Aorta (tissue), 5 donors: ENCODE data around the gene NKAPD1. TPM values are rescaled to one million over a fixed set of nuclear protein-coding genes. Genes with fewer than 3 reads are reported as not detected.
A peak's percentile ranks its signal among the peaks of the same experiment; 100 is the strongest.

Experiments
- ATAC-seq: fragments of 200-7000 bp; cut with Tn5 transposase; one replicate; pipeline ENCODE4 v1.9.1; 2022; ENCODE audit warnings: moderate library complexity; ENCODE audit not compliant: low FRiP score
- DNase-seq, 2 donors: peaks; one replicate each; pipeline ENCODE4 v3.0.0-alpha.2; 2020
- H3K27ac ChIP-seq, 2 donors: one replicate each; pipeline ENCODE4 v1.5.1; 2013; ENCODE audit warnings: low read length in 2 of 2, mild to moderate bottlenecking in 2 of 2, moderate library complexity in 2 of 2, control low read depth in 1 of 2, inconsistent platforms in 1 of 2, low read depth in 1 of 2
- H3K27me3 ChIP-seq, 2 donors: one replicate each; pipeline ENCODE4 v1.6.1; 2013; ENCODE audit warnings: control low read depth in 1 of 2, low read length in 1 of 2, mild to moderate bottlenecking in 1 of 2, moderate library complexity in 1 of 2; ENCODE audit not compliant: insufficient read depth in 2 of 2, control insufficient read depth in 1 of 2
- H3K36me3 ChIP-seq, 2 donors: one replicate each; pipeline ENCODE4 v1.6.1; 2013; ENCODE audit warnings: control low read depth in 1 of 2, low read length in 1 of 2, mild to moderate bottlenecking in 1 of 2; ENCODE audit not compliant: insufficient read depth in 2 of 2, control insufficient read depth in 1 of 2
- H3K4me1 ChIP-seq, 2 donors: one replicate each; pipeline ENCODE4 v1.6.1; 2013; ENCODE audit warnings: low read length in 2 of 2, control low read depth in 1 of 2, mild to moderate bottlenecking in 1 of 2, moderate library complexity in 1 of 2; ENCODE audit not compliant: insufficient read depth in 2 of 2, control insufficient read depth in 1 of 2
- H3K4me3 ChIP-seq, 2 donors: one replicate each; pipeline ENCODE4 v1.5.1; 2013; ENCODE audit warnings: low read length in 2 of 2, control low read depth in 1 of 2, mild to moderate bottlenecking in 1 of 2
- H3K9me3 ChIP-seq: one replicate; pipeline ENCODE4 v1.6.1; 2013; ENCODE audit warnings: mild to moderate bottlenecking, low read length; ENCODE audit not compliant: control insufficient read depth
- WGBS, 2 donors: extraction: QIAGEN DNeasy Blood & Tissue Kit; methylation state at CpG; one replicate each; pipeline ENCODE4 v1.1.7; 2013; 5-methylcytosine and 5-hydroxymethylcytosine counted together
- intact Hi-C, 2 donors: fragments of 100-400 bp; cut with DNase I; formaldehyde crosslinking; loops; one replicate each; pipeline versions ENCODE4 v1.14.2 to v1.15.0; 2022
- polyA plus RNA-seq, 2 donors: library from polyadenylated mRNA; stranded (reverse); fragments of 200-250 nt; gene quantifications; one replicate each; pipeline ENCODE4 v1.2.3, GENCODE V29; 2013
- total RNA-seq, 2 donors: library from RNA; stranded (reverse); fragmentation: NEBNext Ultra II Directional; extraction: Animal tissue kit (Norgen Biotek cat#: 25700); gene quantifications; one replicate each; pipeline ENCODE4 v1.2.1, GENCODE V29; 2021
- donor health status: healthy with polysubstance abuse.
- donor health status: Bipolar disorder and iron deficiency.
- donor health status: DM: no; HTN: no; CAD: no.
- donor health status: DM: no; HTN: no; CAD: no.
- donor health status: DM: yes; HTN: yes; CAD: no.

The NKAPD1 gene
- total and polyA plus RNA-seq, 4 donors, result 14.4 to 19.7 (median 15.5) TPM

DNA sequence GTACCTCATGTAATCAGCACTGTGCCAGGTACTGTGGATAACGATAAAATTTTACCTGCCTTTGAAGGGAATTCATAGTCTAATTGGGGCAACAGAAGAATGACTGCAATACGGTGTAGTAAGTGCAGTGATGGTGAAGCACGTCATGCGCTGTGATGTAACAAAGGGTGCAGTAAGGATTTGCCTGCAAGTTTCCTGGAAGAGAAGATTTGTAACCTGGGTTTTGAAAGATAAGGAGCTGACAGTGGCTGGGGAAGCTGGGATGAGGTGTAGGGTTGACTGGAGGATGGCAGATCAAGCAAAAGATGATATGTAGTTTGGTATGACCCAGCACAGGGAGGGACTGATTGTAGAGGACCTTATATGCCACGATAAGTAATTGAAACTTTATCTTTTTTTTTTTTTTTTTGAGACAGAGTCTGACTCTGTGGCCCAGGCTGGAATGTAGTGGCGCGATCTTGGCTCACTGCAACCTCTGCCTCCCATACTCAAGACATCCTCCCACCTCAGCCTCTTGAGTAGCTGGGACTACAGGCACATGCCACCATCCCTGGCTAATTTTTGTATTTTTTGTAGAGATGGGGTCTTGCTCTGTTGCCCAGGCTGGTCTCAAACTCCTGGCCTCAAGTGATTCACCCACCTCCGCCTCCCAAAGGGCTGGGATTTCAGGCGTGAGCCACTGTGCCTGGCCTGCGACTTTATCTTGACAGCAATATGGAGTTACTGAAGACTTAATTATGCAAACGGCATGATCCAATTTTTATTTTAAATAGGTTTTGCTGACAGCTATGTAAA is 23.8 kb downstream of the NKAPD1 start:
- no peak for DNase-seq
- no peak overlapping the region for H3K27ac ChIP-seq
- H3K27me3 ChIP-seq, result no peaks in the 10 kb centered on the region

DNA sequence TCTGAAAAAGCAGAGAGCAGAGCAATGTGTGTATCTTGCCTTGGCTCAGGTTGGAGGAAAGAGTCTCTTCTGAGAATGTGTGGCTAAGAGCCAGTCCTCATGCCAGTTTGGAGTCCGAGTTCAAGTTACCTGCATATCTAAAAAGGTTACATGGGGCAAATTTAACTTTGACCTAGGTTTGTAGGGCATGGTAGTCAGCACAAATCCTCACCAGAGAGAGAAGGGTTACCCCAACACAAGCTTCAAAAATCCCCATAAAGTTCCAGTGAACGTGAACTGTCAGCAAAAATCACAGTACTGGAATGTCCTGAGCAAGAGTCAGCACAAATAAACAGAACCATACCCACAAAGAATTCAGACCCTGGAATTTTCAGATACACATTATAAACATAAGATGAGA is 26.4 kb downstream of the NKAPD1 start:
- DNase-seq, result no peak
- Histone ChIP-seq H3K4me3 (no peak overlapping the region), H3K9me3 (no peaks in the 10 kb centered on the region), H3K36me3 (peaks cover 0 to 2% of the 10 kb centered on the region in 2 donors), H3K27ac (no peak overlapping the region), H3K27me3 (no peaks in the 10 kb centered on the region), H3K4me1 (no peaks in the 10 kb centered on the region)
- 19 to 23% methylated on average over 2 of the region's 2 CpGs for WGBS, 2 donors
- intact Hi-C loops, result no loop called here
- no peak for ATAC-seq

More for the DNA sequence above, 23.8 kb downstream of the NKAPD1 start:
- WGBS, 2 donors, result 88 to 90% methylated on average over 11 of the region's 11 CpGs
- H3K4me1 ChIP-seq, result no peaks in the 10 kb centered on the region
- H3K36me3 ChIP-seq, result peaks cover 0 to 2% of the 10 kb centered on the region in 2 donors
- peak; percentile 7 for ATAC-seq
- intact Hi-C loops, result no loop called here
- no peaks in the 10 kb centered on the region for H3K9me3 ChIP-seq
- no peak overlapping the region for H3K4me3 ChIP-seq

DNA sequence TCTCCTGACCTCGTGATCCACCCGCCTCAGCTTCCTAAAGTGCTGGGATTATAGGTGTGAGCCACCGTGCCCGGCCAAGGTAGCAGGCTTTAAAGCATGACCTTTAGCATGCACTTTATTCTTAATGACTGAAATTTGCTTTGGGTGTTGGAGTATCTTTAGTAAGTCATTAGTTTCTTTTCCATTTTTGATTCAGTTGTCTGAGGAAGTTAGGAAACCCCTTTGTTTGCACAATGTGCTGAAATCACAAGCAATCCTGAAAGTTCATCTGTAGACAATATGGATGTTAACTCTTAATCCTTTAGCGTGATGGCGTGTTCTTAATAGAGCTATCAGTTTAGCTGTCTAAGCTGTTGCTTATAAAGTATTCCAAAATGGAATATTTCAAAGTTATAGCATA is 29.3 kb downstream of the NKAPD1 start:
- H3K9me3 ChIP-seq, result no peaks in the 10 kb centered on the region
- intact Hi-C loops, result no loop called here
- no peak for ATAC-seq
- no peaks in the 10 kb centered on the region for H3K27me3 ChIP-seq
- peaks cover 0 to 2% of the 10 kb centered on the region in 2 donors for H3K36me3 ChIP-seq
- DNase-seq, result no peak
- no peak overlapping the region for H3K27ac ChIP-seq
- 94% methylated on average over 6 of the region's 6 CpGs for WGBS, 2 donors
- no peaks in the 10 kb centered on the region for H3K4me1 ChIP-seq
- no peak overlapping the region for H3K4me3 ChIP-seq

DNA sequence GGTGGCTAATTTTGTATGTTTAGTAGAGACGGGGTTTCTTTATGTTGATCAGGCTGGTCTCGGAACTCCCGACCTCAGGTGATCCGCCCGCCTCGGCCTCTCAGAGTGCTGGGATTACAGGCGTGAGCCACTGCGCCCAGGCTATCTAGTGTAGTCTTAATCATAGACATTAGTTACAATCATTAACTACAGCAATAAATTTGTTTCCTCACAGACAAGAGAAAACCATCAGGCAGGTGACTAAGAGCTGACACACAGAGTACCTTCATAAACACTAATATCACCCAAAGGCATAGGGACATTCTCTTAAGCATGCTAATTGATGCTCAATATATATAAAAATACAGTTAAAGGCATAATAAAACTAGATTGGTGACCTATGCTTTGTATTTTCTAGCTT is 32.0 kb downstream of the NKAPD1 start:
- peaks cover 0 to 2% of the 10 kb centered on the region in 2 donors for H3K36me3 ChIP-seq
- H3K4me3 ChIP-seq, result no peak overlapping the region
- WGBS, 2 donors, result 97 to 98% methylated on average over 8 of the region's 8 CpGs
- no peak overlapping the region for H3K27ac ChIP-seq
- intact Hi-C loops, result no loop called here
- DNase-seq (no peak), ATAC-seq (no peak)
- H3K27me3 ChIP-seq, result no peaks in the 10 kb centered on the region
- no peaks in the 10 kb centered on the region for H3K4me1 ChIP-seq
- no peaks in the 10 kb centered on the region for H3K9me3 ChIP-seq

DNA sequence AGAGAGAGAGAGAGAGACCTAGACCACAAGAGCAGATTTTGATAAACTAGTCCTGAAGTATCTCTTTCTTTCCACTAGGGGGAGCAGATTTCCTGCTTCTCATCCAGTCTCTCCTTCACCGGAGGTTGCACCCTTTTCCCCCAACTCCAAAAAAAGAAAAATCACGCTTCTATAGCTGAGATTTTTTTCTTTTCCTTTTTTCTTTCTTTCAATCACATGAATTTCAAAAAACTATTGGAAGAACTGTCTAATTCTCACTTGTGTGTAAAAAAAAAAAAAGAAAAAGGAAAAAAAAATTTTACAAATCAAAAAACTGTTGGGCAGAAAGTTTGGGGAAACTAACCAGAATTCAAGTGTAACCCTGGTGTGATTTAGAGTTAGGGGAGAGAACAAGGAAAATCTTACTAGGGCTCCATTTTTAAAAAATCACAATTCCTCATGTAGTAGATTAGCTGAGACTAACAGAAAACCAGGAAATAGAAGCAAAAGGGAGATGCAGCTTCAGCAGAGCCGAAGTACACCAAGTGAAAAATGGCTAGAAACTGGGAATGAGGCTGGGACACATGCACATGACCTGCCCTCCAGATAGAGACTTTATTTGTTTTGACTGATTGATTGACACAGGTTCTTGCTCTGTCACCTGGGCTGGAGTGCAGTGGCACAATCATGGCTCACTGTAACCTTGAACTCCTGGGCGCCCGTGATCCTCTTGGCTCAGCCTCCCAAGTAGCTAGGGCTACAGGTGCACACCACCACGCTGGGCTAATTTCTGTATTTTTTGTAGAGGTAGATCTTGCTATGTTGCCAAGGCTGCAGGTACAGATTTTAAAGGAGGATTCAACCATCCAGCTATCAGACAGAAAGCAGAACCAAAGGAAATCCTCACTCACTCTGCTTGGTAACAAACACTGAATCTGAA is 39.7 kb downstream of the NKAPD1 start:
- H3K4me3 ChIP-seq, result no peak overlapping the region
- peaks cover 0 to 1% of the 10 kb centered on the region in 2 donors for H3K36me3 ChIP-seq
- no peaks in the 10 kb centered on the region for H3K27me3 ChIP-seq
- no peaks in the 10 kb centered on the region for H3K4me1 ChIP-seq
- no peak overlapping the region for H3K27ac ChIP-seq
- DNase-seq (no peak), ATAC-seq (peak; percentile 75)
- no peaks in the 10 kb centered on the region for H3K9me3 ChIP-seq
- intact Hi-C loops, result loop anchor here (2.0 to 10.0 kb wide), 4 partner anchors 61 to 171 kb away; partner anchors contain the start of gene BCO2 (in 2 of the 2)
- WGBS, 2 donors, result 59 to 65% methylated on average over 6 of the region's 6 CpGs

DNA sequence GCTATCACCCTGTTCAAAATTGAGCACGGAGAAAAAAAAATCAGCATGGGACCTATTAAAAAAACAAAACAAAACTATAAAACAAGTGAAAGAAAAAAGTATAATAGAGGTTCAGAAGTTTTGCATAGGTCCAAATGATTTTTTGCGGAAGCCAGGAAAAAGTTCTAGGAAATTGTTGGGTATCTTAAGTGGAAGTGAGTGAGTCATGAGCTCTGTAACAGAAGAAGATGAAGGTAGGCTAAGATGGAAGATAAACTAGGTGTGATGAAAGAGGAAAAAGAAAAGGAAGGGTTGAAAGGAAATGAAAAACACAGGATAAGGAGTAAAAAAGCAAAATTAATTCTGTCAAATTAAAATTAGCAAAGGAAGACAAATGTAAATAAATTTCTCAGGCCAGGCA is 40.4 kb downstream of the NKAPD1 start:
- H3K9me3 ChIP-seq, result no peaks in the 10 kb centered on the region
- 89 to 92% methylated on average over 2 of the region's 2 CpGs for WGBS, 2 donors
- no peaks in the 10 kb centered on the region for H3K27me3 ChIP-seq
- H3K4me1 ChIP-seq, result no peaks in the 10 kb centered on the region
- no peak overlapping the region for H3K27ac ChIP-seq
- DNase-seq (no peak), ATAC-seq (no peak)
- peaks cover 0 to 1% of the 10 kb centered on the region in 2 donors for H3K36me3 ChIP-seq
- intact Hi-C loops, result loop anchor here (5.0 to 10.0 kb wide), 3 partner anchors 63 to 170 kb away; partner anchors contain the start of gene BCO2 (in 1 of the 2)
- H3K4me3 ChIP-seq, result no peak overlapping the region

DNA sequence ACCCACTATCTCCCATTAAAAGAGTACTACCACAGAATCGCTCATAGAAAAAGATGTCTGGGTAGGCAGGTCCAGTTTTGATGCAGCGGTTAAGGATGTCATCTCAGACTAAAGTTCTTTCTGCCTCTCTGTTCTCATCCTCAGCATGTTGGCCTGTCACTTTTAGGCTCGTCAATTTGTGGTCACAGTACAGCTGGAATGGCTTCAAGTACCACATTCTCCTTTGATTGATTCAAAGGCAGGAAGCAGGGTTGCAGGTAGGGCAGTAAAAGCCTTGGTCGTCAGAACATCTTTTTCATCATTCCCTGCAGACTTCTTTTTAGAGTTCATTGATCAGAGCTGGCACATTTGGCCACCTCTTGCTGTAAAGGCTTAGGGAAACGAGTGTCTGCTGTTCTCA is 41.3 kb downstream of the NKAPD1 start:
- H3K4me1 ChIP-seq, result no peaks in the 10 kb centered on the region

DNA sequence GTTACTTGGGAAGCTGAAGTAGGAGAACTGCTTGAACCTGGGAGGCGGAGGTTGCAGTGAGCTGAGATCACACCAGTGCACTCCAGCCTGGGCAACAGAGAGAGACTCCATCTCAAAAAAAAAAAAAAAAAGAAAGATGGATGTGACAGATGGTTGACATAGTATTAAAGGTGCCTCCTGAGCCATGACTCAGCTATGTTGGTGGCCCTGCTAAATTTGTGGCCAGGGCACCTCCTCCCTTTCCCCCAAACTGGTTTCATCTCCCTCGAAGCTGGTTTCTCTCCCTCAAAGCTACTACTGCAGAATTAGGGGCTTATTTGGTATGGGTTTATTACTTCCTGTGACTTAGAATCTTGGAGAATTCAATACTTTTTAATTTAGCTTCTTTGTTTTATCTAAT is 44.1 kb downstream of the NKAPD1 start:
- DNase-seq (no peak), ATAC-seq (no peak)
- Histone ChIP-seq H3K36me3 (peaks cover 0 to 1% of the 10 kb centered on the region in 2 donors), H3K4me3 (no peak overlapping the region), H3K27me3 (no peaks in the 10 kb centered on the region), H3K9me3 (no peaks in the 10 kb centered on the region), H3K4me1 (no peaks in the 10 kb centered on the region), H3K27ac (no peak overlapping the region)
- intact Hi-C loops, result loop anchor here (10.0 kb wide), 2 partner anchors 157 to 167 kb away; no protein-coding TSS in a partner anchor
- WGBS, 2 donors, result 90% methylated on average over 2 of the region's 2 CpGs

More for the DNA sequence above, 41.3 kb downstream of the NKAPD1 start:
- intact Hi-C loops, result loop anchor here (10.0 kb wide), 2 partner anchors 159 to 169 kb away; no protein-coding TSS in a partner anchor
- 70 to 79% methylated on average over 5 of the region's 5 CpGs for WGBS, 2 donors
- DNase-seq (no peak), ATAC-seq (no peak)
- H3K27ac ChIP-seq, result no peak overlapping the region
- H3K4me3 ChIP-seq, result no peak overlapping the region
- H3K9me3 ChIP-seq, result no peaks in the 10 kb centered on the region
- no peaks in the 10 kb centered on the region for H3K27me3 ChIP-seq
- H3K36me3 ChIP-seq, result peaks cover 0 to 1% of the 10 kb centered on the region in 2 donors
